ENCODE results near the gene CD70.

DNA sequence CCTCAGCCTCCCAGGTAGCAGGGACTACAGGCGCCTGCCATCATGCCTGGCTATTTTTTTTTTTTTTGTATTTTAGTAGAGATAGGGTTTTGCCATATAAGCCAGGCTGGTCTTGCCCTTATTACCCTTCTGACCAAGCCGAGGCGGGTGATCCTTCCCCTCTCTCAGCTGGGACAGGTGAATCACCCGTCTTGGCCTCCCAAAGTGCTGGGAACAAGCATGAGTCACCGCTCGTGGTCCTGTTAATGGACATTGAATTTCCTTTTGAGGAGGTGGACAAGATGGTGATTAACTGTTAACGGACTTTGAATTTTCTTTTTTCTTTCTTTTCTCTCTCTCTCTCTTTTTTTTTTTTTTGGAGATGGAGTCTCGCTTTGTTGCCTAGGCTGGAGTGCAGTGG is 10.6 kb downstream of the CD70 start:
- TF ChIP-seq EZH2 (IDR thresholded peaks at IDR 0.05; ENCODE audit: low read depth) = no peak
- TF ChIP-seq, protein P1, sequence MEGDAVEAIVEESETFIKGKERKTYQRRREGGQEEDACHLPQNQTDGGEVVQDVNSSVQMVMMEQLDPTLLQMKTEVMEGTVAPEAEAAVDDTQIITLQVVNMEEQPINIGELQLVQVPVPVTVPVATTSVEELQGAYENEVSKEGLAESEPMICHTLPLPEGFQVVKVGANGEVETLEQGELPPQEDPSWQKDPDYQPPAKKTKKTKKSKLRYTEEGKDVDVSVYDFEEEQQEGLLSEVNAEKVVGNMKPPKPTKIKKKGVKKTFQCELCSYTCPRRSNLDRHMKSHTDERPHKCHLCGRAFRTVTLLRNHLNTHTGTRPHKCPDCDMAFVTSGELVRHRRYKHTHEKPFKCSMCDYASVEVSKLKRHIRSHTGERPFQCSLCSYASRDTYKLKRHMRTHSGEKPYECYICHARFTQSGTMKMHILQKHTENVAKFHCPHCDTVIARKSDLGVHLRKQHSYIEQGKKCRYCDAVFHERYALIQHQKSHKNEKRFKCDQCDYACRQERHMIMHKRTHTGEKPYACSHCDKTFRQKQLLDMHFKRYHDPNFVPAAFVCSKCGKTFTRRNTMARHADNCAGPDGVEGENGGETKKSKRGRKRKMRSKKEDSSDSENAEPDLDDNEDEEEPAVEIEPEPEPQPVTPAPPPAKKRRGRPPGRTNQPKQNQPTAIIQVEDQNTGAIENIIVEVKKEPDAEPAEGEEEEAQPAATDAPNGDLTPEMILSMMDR (conservative IDR thresholded peaks at IDR 0.05) = no peak
